ENCODE results near the gene USP32.

Gene USP32

DNA sequence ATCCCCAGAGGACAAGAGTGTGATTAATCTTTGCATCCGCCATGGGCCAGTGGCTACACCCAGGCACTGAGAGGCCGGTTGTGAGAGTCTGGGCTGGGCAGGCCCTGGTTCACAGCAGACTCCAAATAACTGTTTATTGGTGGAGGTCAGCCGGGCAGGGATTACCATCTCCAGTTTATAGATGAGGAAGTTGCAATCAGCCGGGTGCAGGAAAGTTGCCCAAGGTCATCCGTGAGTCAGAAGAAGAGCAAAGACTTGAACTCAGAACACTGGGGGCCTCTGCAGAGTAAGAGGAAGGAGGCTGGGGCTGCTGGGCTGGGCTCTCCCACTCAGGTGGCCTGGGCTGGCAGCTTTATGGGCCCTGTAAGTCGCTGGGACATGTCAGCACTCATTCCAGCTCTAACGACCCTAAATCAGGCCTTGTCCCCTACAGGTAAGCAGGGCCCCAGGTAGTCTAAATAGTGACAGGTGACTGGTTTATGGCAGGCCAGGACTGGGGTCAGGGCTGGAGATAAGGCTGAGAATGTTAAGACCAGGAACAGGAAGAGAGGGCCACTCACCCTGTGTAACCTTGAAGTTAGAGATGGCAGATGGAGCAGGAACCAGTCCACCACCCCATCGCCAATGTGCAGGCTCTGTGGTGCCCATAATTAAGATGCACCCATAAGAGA lies 244.2 kb downstream of the USP32 start:
- no peak for DNase-seq

DNA sequence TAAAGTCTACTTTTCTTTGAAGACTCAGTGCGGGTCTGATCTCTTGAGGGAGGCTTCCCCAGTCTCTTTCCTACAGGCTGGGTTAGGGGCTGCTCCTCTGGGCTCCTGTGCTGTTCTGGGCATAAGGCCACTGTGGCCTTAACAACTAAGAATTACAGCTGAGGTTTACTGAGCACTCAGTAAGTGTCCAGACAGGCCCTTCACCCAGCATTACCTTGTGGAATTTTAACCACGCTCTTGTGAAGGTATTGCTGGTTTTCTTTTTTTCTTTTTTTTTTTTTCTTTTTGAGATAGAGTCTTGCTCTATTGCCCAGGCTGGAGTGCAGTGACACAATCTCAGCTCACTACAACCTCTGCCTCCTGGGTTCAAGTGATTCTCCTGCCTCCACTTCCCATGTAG lies 245.7 kb downstream of the USP32 start:
- no peak for DNase-seq

DNA sequence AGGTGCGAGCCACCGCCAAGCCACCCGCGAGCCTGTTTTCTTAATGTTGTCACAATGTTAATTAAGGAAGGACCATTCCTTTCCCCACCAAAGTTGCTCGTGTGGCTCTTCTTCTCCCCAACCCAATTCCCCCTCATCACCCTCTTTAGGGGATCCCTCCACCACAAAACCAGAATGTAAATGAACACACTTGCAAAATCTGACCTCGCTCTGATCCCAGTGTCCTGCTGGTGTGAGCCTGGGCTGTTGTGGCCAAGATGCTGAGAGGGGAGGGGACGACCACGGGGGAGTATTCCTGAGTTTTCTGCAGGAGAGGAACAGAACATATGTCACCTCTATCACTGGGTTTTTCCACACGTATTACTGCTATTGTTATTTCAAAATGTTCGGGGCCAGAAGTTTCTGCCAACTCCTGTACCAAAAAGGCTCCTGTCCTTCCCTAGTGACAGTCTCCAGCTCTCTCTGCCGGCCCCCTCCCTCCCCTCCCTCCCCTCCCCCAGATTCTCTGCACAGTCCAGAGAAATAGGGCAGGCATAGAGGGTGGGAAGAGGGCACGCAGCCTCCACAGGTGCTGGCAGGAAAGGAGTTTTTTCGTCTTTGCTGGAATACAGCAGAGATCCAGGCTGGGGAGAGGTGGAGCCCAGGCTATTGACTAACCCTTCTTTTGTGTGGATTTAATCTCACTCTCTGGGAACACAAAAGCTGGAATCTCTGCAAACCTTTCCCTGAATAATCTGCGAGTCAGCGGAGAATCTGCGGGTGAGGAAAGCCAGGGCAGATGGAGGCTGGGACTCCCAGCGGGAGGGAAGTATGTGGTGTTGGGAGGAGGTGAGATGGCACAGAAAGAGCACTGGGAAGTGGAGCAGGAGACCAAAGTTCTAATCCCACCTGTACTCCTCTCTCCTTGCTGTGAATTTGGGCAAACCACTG lies 246.7 kb downstream of the USP32 start:
- no peak for DNase-seq

DNA sequence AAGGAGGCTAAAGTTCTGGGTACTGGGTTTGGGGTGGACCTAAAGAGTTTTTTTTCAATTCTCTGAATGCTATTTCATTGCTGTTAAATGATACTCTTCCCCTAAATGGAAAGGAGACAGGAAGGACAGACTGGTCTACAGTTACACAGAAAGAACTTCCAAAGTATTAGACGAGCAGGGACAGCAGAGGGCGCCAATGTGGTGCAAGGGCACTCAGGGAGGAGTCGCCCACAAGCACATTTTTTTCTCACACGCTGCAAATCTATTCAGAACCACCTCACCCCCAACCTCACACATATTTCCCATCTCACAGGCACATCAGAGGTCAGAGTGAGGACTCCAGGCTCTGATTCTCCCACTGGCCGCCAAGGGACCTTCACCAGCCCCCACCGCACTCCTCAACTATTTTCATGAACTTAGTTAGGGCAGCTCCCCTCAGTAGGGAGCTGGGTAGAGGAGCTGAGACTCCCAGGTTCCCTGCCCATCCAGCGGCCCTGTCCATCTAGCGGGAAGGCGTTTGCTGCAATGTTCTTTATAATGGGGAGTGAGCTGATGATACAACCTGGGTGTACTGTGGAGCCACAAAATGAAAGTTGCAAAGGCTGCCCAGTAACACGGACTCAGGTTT lies 248.9 kb downstream of the USP32 start:
- peak; percentile 74 for DNase-seq

DNA sequence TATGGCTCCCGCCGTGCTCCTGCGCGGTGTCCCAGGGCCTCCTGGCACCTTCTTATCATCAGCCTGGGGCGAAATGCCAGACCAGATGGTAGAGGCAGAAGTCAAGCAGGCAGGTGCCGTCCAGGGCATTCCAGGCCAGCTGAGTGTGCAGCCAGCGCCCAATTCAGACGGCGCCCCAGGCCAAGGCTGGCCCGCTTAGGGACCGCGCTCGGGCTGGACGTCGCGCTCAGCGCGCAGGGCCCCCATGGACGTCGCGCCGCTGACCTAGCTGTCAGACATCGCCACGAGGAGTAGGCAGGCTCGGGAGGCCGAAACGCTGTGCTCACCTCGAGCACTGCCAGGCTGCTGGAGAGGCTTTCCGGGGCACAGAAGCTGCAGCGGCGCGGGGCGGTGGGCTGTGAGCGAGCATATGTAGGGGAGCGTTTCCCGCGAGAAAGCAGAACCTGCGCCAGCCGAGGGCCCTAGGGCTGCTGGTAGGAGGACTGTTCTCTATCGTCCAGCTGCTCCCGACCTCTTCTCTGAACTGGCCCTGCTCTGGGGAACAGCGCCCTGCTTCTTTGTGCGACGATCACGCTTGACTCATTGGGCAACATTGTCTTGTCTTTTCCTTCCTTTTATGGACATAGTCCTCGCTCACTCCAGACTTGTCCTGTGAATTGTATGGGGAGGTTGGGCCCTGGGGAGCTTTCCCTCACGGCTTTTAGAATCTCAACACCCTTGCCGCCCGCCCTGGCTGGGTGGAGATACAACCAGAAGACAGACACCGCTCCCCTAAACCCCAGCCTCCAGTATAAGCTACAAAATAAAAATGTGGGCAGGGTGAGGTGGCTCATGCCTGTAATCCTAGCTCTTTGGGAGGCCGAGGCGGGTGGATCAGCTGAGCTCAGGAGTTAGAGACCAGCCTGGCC lies 250.6 kb downstream of the USP32 start:
- DNase-seq: no peak

DNA sequence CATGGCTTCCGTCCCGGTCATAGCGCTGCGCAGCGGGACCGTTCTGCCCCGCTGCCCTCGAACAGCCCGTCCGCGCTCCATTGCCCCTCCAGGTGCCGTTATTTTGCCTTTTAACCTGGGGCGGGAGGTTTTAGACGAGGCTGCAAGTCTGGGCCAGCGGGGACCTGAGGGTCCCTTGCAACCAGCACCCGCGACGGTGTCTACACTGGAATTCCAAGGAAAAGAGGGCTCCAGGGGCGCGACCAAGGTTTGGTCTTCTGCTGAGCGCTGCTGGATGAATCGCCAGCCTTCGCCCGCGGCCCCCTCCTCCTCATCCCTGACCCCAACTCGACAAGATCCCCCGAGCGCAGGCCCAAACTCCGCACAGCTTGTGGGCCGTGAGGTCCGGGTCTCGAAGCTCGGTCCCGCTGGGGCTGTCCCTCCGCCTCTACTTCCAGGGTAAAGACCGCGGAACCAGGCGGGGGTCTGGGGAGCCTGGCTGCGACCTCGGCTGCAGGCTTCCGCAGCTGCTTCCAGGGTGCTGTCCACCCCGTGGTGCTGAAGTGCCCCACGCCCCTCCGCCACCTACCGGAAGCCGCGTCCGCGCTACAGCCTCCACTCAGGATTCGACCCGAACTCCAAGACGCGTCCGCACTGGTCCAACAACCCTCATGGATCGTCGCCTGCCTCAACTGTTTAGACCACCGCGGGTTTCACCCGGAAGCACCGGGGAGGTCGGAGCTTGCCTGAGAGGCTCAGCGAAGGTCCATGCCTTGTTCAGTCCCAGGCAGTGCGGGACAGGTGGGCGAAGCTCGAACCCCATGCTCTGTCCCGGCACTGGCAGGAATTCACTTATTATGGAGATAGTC lies 252.3 kb downstream of the USP32 start:
- DNase-seq: peak; percentile 65

DNA sequence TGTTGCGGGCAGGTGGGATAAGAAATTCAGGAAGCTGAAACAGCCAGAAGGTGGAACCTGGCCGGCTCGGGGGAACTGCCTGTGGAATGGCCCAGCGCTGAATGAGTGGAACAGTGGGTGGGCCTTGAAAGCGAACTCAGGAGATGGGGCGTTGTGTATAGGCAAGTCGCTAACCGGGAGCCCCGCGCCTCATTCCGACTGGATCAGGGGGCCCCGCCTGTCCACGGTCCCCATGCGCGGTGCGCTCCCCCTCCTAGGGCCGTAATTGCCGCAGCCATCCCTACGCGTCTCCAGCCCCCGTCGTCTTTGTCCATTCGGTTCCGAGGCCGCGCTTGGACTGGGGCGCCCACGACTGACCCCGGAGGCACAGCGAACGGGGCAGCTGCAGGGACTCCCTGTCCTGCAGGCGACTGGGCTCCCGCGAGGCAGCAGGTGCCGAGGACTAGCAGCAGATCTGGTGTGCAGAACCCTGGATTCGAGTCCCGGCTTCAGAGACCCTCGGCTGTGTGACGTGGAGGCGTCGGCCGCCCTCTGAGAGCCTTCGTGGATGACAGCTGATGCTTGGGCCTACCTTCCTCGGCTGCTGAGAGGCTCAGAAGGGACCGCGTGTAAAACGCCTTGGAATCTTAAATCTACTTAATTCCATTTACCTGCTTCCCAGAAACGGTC lies 253.0 kb downstream of the USP32 start:
- DNase-seq: no peak

DNA sequence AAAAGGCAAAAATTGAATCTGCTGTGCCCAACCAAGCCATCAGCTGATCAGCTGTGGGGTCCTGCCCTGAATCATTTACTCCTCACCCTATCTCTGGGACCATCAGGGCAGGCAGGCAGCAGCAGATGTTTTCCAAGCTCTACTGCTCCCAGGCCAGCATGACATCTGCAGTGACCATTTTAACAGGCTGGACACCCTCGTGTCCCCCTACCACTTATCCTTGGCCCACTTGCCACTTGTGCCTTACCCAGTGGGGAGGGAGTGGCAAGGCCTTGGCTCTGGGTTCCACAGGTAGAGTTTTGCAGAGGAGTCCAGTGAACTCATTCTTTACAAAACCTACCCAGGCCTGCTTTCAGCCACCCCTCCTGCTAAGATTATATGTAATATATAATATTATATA lies 254.2 kb downstream of the USP32 start:
- DNase-seq: no peak

DNA sequence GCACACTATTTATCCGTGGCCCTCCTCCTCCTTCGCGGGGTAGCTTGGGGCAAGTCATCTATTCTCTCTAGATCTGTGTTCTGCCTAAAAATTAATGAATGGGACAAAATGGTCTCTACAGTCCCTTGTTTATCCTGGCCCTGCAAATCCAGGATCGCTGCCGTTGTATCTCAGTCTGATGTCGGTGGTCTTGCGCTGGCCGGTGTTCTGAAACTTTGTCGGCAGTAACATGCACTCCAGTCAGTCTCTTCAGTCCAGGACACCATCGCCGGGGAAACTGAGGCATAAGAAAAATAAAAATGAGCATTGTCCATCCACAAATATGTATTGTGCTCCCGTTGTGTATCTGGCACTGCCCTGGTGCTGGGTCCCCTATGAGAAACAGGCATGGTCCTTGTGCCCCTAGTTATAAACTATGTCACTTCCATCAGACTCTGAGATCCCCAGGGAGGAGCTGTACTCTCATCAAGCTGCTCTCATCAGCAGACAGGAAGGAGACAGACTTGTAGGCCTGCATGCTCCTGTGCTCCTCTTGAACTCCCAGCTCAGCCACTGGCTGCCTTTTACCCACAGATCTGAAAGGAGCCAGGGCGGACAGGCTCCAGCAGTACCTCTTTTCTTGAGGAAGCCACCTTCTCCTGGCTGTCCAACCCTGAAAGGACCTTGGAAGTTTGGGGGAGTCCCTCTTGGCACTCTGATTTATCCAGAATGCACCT lies 255.8 kb downstream of the USP32 start:
- DNase-seq: no peak

DNA sequence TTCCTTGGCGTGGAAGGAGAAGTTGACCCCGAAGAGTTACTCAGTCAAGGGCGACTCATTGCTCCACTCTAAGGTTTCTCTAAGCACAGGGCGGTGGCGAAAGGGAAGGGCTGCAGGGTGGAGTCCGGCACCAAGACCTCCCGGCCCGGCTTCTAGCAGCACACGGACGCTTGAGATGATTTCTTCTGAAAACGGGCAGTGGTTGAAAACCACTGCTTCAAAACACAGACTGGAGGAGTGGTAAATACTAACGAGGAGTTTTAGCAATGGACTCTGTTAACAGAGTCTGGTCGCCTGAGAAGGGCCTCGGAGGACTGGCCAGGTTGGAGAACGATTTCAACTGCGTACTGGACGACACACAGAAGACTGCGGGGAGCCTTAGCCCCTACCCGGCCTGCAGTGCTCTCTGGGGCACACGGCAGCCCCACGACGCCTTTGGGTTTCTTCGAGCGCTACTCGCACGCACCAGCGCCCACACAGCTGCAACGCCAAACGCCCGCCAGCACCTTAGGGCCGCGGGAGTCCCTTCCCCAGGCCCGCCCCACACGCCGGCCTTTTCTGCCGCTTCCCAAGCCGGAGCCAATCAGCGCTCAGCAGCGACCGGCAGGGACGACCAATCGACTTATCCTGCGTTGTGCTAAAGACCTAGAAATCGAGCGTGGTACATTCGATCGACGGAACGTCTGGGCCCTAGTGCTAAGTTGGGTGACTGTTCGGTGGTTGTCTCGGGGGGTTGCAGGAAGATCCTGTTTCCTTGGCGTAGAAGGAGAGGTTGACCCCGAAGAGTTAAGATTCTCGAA lies 256.6 kb downstream of the USP32 start:
- DNase-seq: peak; percentile 70

DNA sequence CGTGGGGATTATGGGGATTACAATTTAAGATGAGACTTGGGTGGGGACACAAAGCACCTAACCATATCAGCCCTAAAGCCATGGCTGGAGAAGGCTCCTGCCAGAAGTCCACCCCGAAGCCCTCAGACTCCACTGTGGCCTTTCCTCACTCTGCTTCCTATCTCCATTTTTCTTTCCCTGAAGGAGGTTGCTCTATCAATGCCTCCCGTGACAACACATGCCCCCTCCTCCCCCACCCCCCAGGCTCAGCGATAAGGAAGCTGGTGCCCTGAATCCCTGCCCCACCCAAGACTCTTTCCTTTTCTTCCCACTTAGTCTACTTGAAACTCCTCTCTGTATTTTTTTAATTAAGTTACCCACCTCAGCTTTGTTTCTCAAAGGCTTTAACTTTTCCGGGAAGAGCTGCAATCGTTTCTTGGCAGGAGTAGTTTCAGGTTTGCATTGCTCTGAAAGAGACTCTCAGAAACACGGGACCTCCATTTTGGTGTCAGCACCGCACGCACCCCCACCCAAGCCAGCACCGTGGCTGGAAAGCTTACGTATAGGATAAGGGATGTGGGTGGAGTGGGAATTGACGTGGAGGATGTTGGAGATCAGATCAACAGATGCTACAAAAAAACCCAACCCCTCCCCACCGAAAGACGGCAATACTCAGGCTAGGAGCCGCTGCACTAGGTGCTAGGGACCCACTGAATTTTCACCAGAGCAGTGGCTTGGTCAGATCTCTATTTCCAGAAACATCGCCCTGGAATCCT lies 257.4 kb downstream of the USP32 start:
- no peak for DNase-seq

DNA sequence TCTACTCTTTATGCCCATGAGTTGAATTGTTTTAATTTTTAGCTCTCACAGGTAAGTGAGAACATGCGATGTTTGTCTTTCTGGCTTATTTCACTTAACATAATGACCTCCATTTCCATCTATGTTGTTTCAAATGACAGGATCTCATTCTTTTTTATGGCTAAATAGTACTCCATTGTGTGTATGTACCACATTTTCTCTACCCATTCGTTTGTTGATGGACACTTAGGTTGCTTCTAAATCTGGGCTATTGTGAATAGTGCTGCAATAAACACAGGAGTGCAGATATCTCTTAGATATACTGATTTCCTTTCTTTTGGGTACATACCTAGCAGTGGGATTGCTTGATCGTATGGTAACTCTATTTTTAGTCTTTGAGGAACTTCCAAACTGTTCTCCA lies 261.5 kb downstream of the USP32 start:
- no peak for DNase-seq

DNA sequence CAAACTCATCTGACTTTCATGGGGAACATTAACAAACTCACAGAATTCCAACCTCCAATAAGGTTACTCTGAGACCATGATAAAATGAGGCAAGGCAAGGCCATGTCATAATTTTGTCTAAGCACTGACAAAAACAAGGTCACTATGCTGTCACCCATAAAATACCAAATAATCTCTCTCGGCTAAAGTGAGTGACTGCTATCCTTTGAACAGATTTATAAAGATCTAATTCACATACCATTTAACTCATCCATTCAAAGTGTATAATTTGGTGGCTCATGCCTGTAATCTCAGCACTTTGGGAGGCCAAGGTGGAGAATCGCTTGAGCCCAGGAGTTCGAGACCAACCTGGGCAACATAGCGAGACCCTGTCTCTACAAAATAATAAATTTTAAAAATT lies 262.8 kb downstream of the USP32 start:
- DNase-seq: no peak

Measured in activated CD4-positive, alpha-beta T cell treated with anti-CD3 and anti-CD28 coated beads, Interleukin-2, amount 50 U/mL, for 1 hour (primary cell).